Kidney (tissue), 14 donors: ENCODE data around the gene IFI27L2. TPM values are rescaled to one million over a fixed set of nuclear protein-coding genes. Genes with fewer than 3 reads are reported as not detected.

Source experiments
- DNase-seq, 5 donors: peaks; one replicate each; pipeline ENCODE4 v3.0.0-alpha.2; 2013 to 2020
- FAIRE-seq: peaks from 2 replicates; lab custom pipeline; 2012; peaks lifted over from hg19 to GRCh38; lab: Jason Lieb, UNC
- H3K27ac ChIP-seq, 2 donors: one replicate each; pipeline ENCODE4 v1.7.0; 2013; ENCODE audit warnings: low read depth in 2 of 2, low read length in 2 of 2, inconsistent platforms in 1 of 2
- H3K27me3 ChIP-seq: one replicate; pipeline ENCODE4 v1.7.1; 2013; ENCODE audit warnings: low read length, inconsistent platforms; ENCODE audit not compliant: control insufficient read depth, insufficient read depth
- H3K36me3 ChIP-seq, 3 donors: one replicate each; pipeline versions ENCODE4 v1.7.0 to v1.7.1; 2013; ENCODE audit warnings: low read length in 3 of 3, control low read depth in 1 of 3, inconsistent platforms in 1 of 3; ENCODE audit not compliant: insufficient read depth in 3 of 3, control insufficient read depth in 2 of 3
- H3K4me1 ChIP-seq, 3 donors: one replicate each; pipeline versions ENCODE4 v1.7.0 to v1.7.1; 2013; ENCODE audit warnings: low read length in 3 of 3, inconsistent platforms in 1 of 3, low read depth in 1 of 3; ENCODE audit not compliant: control insufficient read depth in 2 of 3, insufficient read depth in 2 of 3
- H3K4me3 ChIP-seq, 3 donors: one replicate each; pipeline versions ENCODE4 v1.7.0 to v1.8.1; 2013; ENCODE audit warnings: low read length in 3 of 3, control low read depth in 1 of 3, inconsistent platforms in 1 of 3
- H3K9ac ChIP-seq, 3 donors: one replicate each; pipeline versions ENCODE4 v1.7.0 to v1.7.1; 2013; ENCODE audit warnings: low read length in 3 of 3, control low read depth in 1 of 3, inconsistent platforms in 1 of 3
- H3K9me3 ChIP-seq, 3 donors: one replicate each; pipeline versions ENCODE4 v1.7.0 to v1.7.1; 2013; ENCODE audit warnings: low read length in 3 of 3, control low read depth in 1 of 3, inconsistent platforms in 1 of 3; ENCODE audit not compliant: control insufficient read depth in 2 of 3, insufficient read depth in 1 of 3
- intact Hi-C: fragments of 100-400 bp; cut with DNase I; formaldehyde crosslinking; loops from one replicate; pipeline ENCODE4 v1.11.1; 2022
- polyA plus RNA-seq: library from polyadenylated mRNA; stranded (reverse); fragments of 350-450 nt; fragmentation: Illumina TruSeq; extraction: RNeasy Lipid Tissue Mini Kit (QIAGEN cat#74804); gene quantifications from one replicate; pipeline ENCODE4 v1.2.3, GENCODE V29; 2014; ENCODE audit warnings: low read depth, low replicate concordance; ENCODE audit not compliant: insufficient read depth
- total RNA-seq: library from RNA; stranded (reverse); fragmentation: NEBNext Ultra II Directional; extraction: Animal tissue kit (Norgen Biotek cat#: 25700); gene quantifications from one replicate; pipeline ENCODE4 v1.2.1, GENCODE V29; 2021
- TF ChIP-seq, protein P1 (sequence below): IDR thresholded peaks from 3 replicates; pipeline ENCODE4 v1.5.1; 2012; ENCODE audit warnings: mild to moderate bottlenecking, moderate library complexity, borderline replicate concordance; ENCODE audit not compliant: insufficient read depth; ENCODE audit errors: extremely low read depth
- donor health status: control.
- donor health status: control.
- donor health status: control.
- donor health status: control.
- donor health status: control.
- donor health status: DM: yes; HTN: yes; CAD: no.
- donor health status: Normal renal cell carcinoma (clear cell type).

Gene IFI27L2
- total and polyA plus RNA-seq, 2 donors from 2014 or later, result 28.2 to 223 TPM

DNA sequence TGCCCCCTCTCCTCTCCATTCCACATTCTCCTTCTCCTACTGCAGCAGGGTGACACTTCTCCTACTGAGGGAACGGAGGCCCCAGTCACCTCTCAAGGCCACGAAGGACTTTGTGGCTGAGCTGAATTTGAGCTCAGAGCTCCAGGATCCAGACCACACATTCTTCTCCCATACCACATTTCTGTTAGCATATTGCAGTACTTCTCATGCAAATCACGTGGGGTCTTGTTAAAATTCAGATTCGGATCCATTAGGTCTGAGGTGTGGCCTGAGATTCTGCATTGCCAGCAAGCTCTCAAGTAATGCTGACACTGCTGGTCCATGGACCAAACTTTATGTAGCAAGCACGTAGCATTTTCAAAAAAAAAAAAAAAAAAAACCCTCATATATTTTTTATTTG is 9.6 kb upstream of the IFI27L2 start:
- intact Hi-C loops, result loop anchor here (5.0 kb wide), 1 partner anchor 107 kb away; no protein-coding TSS in a partner anchor
- H3K4me1 ChIP-seq, result no peaks in the 10 kb centered on the region
- H3K9me3 ChIP-seq, result no peaks in the 10 kb centered on the region
- no peaks in the 10 kb centered on the region for H3K27me3 ChIP-seq
- DNase-seq, result no peak
- no peak overlapping the region for H3K9ac ChIP-seq
- H3K36me3 ChIP-seq, result no peaks in the 10 kb centered on the region
- no peak for FAIRE-seq
- TF ChIP-seq, protein P1, sequence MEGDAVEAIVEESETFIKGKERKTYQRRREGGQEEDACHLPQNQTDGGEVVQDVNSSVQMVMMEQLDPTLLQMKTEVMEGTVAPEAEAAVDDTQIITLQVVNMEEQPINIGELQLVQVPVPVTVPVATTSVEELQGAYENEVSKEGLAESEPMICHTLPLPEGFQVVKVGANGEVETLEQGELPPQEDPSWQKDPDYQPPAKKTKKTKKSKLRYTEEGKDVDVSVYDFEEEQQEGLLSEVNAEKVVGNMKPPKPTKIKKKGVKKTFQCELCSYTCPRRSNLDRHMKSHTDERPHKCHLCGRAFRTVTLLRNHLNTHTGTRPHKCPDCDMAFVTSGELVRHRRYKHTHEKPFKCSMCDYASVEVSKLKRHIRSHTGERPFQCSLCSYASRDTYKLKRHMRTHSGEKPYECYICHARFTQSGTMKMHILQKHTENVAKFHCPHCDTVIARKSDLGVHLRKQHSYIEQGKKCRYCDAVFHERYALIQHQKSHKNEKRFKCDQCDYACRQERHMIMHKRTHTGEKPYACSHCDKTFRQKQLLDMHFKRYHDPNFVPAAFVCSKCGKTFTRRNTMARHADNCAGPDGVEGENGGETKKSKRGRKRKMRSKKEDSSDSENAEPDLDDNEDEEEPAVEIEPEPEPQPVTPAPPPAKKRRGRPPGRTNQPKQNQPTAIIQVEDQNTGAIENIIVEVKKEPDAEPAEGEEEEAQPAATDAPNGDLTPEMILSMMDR, result no peak
- H3K4me3 ChIP-seq, result no peak overlapping the region
- no peak overlapping the region for H3K27ac ChIP-seq

DNA sequence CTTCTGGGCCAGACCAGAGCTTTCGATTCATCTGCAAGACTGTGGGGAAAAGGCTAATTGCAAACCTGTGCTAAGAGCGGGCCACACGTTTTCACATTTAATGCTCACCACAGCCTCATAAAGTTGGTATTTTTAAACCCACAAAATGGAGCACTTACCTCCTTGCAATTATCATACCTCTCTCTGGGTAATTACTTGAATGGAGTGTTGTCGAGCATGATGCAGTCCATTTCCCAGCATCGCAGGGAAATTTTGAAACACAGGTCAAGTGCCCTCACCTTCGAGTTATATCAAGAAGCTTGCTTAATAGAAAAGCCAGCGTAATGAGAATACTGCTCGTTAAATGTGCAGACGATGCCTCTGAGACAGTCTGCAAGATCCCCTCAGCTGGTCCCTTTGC is 8.8 kb upstream of the IFI27L2 start:
- H3K36me3 ChIP-seq, result no peaks in the 10 kb centered on the region
- no peaks in the 10 kb centered on the region for H3K27me3 ChIP-seq
- TF ChIP-seq, protein P1, result no peak
- no peaks in the 10 kb centered on the region for H3K4me1 ChIP-seq
- H3K9ac ChIP-seq, result no peak overlapping the region
- H3K9me3 ChIP-seq, result no peaks in the 10 kb centered on the region
- intact Hi-C loops, result loop anchor here (5.0 kb wide), 1 partner anchor 106 kb away; no protein-coding TSS in a partner anchor
- H3K27ac ChIP-seq, result no peak overlapping the region
- DNase-seq, result no peak
- no peak overlapping the region for H3K4me3 ChIP-seq
- no peak for FAIRE-seq

DNA sequence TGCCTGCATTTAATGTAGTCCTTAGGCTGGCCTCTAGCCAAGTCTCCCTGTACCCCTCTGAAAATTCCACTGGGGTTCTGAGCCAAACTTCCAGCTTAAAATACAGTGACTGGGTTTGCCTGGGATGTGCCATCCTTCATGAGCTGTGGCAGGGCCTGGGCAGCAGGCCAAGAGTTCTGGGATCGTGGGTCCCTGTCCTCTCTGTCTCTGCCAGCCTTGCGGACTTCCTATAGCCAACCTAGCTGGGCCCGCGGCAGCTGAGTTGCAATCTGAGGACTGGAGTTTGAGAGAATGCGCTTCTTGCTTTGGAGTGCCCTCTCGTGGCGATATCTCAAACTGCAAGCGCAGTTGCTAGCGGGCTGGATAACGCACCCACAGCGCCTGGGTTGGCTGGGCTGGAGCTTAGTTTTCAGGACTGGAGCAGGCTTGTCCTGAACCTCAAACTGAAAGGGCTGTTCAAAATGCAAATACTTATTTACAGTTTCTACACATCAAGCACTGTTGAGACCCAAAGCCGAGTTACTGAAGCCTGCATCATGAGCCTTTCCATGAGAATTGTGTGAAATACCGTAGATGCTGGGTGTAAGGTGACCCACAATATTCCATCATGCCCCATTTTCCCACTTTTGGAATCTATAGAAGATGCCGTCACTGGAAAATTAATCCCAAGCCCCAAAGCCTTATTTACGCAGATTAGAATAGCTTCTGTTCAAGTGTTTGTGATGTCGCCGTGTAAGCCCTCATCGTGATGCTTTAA is 7.3 kb upstream of the IFI27L2 start:
- FAIRE-seq (peak; percentile 53), DNase-seq (peak; percentile 82 to 92 (median 85))
- intact Hi-C loops, result loop anchor here (5.0 kb wide), 1 partner anchor 104 kb away; no protein-coding TSS in a partner anchor
- Histone ChIP-seq H3K4me1 (no peaks in the 10 kb centered on the region), H3K9ac (no peak overlapping the region), H3K27me3 (no peaks in the 10 kb centered on the region), H3K9me3 (no peaks in the 10 kb centered on the region), H3K36me3 (no peaks in the 10 kb centered on the region), H3K27ac (no peak overlapping the region), H3K4me3 (no peak overlapping the region)
- TF ChIP-seq, protein P1, result peak; percentile 98
